NCI-H526 (cell line): ENCODE results near the gene CACNA1I.
A peak's percentile ranks its signal among the peaks of the same experiment; 100 is the strongest.
"Not testable (repeated sequence)": the region's sequence is repeated elsewhere in the genome, so short reads cannot be mapped to it uniquely, and the experiment has no call there.

Source experiments
- DNase-seq, 2 experiments: peaks; one replicate each; lab custom pipeline; 2025; lab: John Stamatoyannopoulos, UW

The CACNA1I gene

GRCh38 chr22:39570665-39571064 is at the start of gene CACNA1I:
Gene CACNA1I, plus strand, starts transcription at chr22:39570753. Its CDS starts 0 bp downstream, at chr22:39570753.
- DNase-seq, result no peak

GRCh38 chr22:39521106-39521885 is 49.3 kb upstream of the CACNA1I start:
- not testable (repeated sequence) for DNase-seq

GRCh38 chr22:39522091-39522490 is 48.5 kb upstream of the CACNA1I start:
- not testable (repeated sequence) for DNase-seq

DNA sequence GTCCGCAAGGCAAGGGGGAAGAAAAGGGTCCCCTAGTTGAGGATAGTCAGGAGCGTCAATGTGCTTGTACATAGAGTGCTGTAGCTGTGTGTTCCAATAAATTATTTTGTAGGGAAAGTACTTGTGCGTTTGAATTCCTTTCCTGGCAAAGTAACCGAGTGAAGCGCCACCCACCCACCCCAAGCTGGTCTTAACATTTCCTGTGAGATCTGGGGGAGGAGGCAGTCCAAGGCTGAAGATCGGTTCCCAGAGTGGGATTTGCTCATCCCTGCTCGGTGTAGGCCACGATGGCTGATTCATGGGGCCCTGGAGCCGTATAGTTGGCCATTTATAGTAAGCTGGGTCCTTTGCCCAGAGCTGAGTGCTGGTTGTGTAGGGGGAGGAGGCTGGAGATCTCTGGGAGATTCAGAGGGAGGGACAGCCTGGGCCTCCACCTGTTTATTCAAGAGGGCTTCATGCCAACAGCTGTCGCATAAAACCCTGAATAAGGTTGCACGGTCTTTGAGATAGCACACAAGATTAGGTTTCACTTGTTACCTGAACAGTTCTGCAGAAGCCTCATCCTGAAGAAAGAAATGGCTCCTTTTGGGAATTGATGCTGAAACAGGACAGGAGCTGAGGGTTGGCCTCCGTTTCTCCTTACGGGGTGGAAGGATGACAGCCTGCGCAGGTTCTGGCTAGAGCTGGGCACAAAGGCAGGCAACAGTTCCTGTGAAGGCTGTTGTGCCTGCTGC is 47.8 kb upstream of the CACNA1I start:
- peak in 1 of 2 experiments; percentile 52 for DNase-seq

- DNase-seq, result peak in 1 of 2 experiments; percentile 14
These were observed 46.3 kb upstream of the CACNA1I start for GRCh38 chr22:39524089-39524752.

GRCh38 chr22:39524753-39525657 is 45.5 kb upstream of the CACNA1I start:
- no peak for DNase-seq

- DNase-seq, result no peak
These were observed 44.9 kb upstream of the CACNA1I start for GRCh38 chr22:39525658-39525975.

GRCh38 chr22:39526736-39527171 is 43.8 kb upstream of the CACNA1I start:
- DNase-seq, result no peak

GRCh38 chr22:39527481-39527961 is 43.0 kb upstream of the CACNA1I start:
- peak in 1 of 2 experiments; percentile 36 for DNase-seq

GRCh38 chr22:39528080-39528661 is 42.4 kb upstream of the CACNA1I start:
- DNase-seq, result peak in 1 of 2 experiments; percentile 22

DNA sequence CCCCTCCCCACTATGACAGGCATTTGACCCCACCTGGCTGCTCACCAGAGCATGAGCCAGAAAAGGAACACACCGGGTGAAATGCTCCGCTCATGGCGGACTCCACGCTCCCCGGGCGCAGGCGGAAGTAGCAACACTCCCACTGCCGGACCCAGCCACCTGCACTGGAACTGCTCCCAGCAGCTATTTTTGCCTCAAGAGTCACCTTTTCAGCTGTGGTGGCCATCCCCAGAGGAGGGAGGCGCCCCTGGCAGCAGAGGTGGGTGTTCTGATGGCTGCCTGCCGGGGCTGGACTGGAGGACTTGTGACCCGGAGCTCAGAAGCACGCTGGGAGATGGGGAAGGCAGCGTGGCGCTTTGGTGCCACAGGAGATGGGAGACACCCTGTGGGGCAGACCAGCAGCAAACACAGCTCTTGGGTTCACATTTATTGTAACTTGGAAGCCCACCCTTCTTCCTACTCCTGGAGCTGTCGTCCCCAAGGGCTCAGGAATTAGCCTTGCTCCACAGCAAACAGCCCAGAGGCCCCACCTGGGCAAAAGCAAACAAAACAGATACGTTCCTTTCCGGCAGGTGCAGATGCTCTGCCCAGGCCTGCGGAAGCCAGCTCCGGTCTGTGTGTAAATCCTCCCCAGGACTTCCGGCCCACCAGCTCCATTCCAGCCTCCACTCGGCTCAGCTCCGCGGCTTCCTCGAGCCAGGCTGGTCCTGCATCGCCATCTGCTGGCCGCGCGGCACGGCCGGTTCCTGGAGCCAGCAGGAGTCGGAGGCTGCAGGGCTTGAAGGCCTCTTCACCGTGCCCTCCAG is 41.7 kb upstream of the CACNA1I start:
- DNase-seq, result peak; percentile 90 to 95

DNA sequence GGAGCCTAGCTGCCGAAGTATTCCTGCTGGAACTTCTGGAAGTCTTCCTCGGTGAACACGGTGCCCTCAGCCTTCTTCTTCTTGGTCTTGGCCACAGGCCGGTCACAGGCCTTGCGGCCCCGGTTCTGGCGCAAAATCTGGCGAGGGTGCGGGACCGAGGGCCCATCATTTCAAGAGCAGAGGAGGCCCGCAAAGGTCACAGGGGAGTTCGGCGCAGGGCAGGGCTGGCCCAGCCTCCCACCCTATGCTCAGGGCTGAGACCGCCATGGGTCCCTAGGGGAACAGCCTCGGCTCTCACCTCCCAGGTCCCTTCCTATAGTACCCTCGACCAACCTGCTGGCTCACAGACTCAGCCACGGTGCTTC is 41.1 kb upstream of the CACNA1I start:
- DNase-seq, result no peak

DNA sequence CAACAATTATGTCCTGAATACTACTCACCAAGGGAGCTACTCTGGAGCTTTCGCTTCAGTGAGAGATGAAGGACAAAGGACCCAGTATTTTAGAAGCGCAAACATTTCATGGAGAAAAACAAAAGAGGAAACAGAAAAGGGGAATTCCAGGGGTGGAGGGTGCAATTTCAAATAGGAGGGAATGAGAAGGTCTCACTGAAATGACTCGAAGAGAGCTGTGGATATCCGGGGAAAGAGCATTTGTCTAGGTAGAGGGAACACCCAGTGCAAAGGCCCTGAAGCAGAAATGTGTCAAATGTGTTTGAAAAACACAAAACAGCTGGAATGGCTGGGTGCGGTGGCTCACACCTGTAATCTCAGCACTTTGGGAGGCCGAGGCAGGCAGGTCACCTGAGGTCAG is 40.4 kb upstream of the CACNA1I start:
- DNase-seq, result no peak

DNA sequence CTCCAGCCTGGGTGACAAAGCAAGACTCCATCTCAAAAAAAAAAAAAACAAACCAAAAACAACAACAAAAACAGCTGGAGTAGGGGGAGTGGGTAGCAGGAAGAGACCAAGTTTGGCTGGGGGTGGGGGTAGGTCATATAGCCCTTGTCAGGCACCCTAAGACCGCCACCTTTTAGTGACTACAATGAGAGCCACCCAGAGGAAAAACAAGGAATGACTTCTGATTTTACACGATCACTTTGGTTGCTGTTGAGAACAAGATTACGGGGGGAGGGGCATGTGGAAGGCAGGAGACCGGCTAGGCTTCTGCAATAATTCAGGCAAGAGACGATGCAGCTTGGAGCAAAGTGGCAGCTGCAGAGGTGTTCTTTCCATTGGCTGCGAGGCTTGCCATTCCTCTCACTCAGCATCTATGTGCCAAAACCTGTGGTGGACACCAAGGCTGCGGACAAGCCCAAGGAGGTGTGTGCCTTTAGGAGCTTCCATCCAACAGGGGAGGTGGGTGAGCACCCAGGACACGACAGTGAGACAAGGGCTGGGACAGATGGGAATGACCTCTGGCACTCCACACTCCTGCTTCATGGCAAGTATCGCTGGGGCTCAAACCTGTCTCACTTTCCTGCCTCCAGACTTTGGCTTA is 39.7 kb upstream of the CACNA1I start:
- peak; percentile 53 to 68 for DNase-seq

- DNase-seq, result peak; percentile 98 to 99
These were observed 38.1 kb upstream of the CACNA1I start, which contains the start of gene RPS19BP1 for GRCh38 chr22:39532215-39533073. Gene RPS19BP1, minus strand, starts transcription at chr22:39532748. Its CDS starts 10 bp downstream, at chr22:39532738.

DNA sequence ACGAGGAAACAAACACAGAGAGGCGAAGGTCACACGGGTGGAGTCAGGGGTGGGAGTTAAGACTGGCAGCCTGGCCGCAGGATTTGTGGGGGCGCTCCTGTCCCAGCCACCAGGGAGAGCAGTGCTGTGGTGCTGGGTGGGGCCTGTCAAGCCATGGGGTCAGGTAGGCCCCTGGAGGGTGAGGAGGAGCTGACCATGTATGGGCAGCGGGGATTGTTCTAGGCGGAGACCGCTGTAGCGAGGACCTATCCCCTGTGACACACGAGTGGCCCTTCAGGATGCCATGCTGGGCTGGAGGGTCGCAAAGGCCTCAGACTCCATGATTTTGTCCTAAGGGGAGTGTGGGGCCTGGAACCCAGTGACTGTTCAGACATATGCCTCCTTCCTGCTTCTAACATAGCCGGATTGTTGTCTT is 36.5 kb upstream of the CACNA1I start:
- DNase-seq, result no peak

DNA sequence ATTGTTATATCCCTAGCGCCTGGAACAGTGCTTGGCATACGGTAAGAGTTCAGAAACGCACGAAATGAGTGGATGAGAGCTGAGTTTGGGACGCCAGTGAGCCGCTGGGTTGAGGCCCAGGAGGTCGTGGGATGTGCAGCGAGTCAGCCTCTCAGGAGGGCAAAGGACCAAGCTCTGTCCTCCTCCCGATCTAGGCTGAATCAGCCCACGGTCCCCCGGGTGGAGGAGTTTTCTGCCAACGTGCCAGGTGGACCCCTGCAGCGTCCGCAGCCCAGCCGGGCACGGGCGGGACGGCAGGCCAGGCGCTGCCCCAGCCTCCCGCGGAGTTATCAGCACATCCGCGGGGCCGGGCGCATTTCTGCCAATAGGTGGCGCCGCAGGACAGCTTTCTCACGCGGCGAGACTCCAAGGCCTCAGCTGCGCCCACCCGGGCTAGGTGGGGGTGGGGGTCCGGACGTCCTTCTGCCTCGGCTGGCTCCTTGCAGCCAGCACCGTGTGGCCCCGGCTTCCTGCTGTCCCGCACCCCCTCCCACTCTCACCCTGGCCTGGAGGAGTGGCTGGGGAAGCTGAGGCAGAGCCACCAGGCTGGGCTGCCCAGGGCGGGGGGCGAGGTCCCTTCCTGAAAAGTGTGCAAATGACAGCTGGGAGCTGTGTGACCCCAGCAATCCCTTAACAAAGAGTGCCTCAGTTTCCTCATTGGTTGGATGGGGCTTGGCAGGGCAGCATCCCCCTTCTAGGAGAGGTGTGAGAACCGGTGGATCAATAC is 35.8 kb upstream of the CACNA1I start:
- peak in 1 of 2 experiments; percentile 80 for DNase-seq

GRCh38 chr22:39535357-39535725 is 35.2 kb upstream of the CACNA1I start:
- DNase-seq, result no peak
